ENCODE results near the gene POLL.
A peak's percentile ranks its signal among the peaks of the same experiment; 100 is the strongest.
"Not testable (repeated sequence)": the region's sequence is repeated elsewhere in the genome, so short reads cannot be mapped to it uniquely, and the experiment has no call there.

The POLL gene

GRCh38 chr10:101611096-101611905, 23.2 kb upstream of the POLL start:
- DNase-seq: no peak

- no peak for DNase-seq
Observed at GRCh38 chr10:101609481-101609880, 21.4 kb upstream of the POLL start.

GRCh38 chr10:101607124-101607523, 19.1 kb upstream of the POLL start:
- no peak for DNase-seq

- DNase-seq: peak; percentile 53
Observed at GRCh38 chr10:101602761-101603398, 14.8 kb upstream of the POLL start.

- no peak for DNase-seq
Observed at GRCh38 chr10:101601541-101601940, 13.5 kb upstream of the POLL start.

GRCh38 chr10:101597091-101597900, 9.2 kb upstream of the POLL start:
- DNase-seq: no peak

- no peak for DNase-seq
Observed at GRCh38 chr10:101595591-101596433, 7.8 kb upstream of the POLL start.

GRCh38 chr10:101593331-101593730, 5.3 kb upstream of the POLL start:
- not testable (repeated sequence) for DNase-seq

- no peak for DNase-seq
Observed at GRCh38 chr10:101588879-101589278, 822 bp upstream of the POLL start.

GRCh38 chr10:101585841-101586240, 2.2 kb downstream of the POLL start:
- no peak for DNase-seq

- DNase-seq: no peak
Observed at GRCh38 chr10:101580486-101581399, 7.3 kb downstream of the POLL start.

- DNase-seq: no peak
Observed at GRCh38 chr10:101579516-101579870, 8.6 kb downstream of the POLL start.

GRCh38 chr10:101578803-101579515, 9.1 kb downstream of the POLL start:
- no peak for DNase-seq

GRCh38 chr10:101578192-101578591, 9.9 kb downstream of the POLL start:
- no peak for DNase-seq

- DNase-seq: no peak
Observed at GRCh38 chr10:101577121-101577871, 10.8 kb downstream of the POLL start.

GRCh38 chr10:101576211-101576863, 11.7 kb downstream of the POLL start:
- DNase-seq: no peak

- no peak for DNase-seq
Observed at GRCh38 chr10:101575580-101576210, 12.4 kb downstream of the POLL start.

GRCh38 chr10:101575091-101575490, 13.0 kb downstream of the POLL start:
- DNase-seq: no peak
